Esophagus squamous epithelium (tissue), 5 donors: ENCODE results near the gene STAT5B. TPM values are rescaled to one million over a fixed set of nuclear protein-coding genes. Genes with fewer than 3 reads are reported as not detected.

Experiments used
- DNase-seq: peaks from one replicate; lab custom pipeline; 2025; lab: John Stamatoyannopoulos, UW
- H3K27ac ChIP-seq, 4 donors: fragments of 200-600 bp; sonication (generic); one replicate each; pipeline ENCODE4 v1.5.1; 2016 to 2019; ENCODE audit warnings: mild to moderate bottlenecking in 1 of 4
- H3K27me3 ChIP-seq, 4 donors: fragments of 200-600 bp; sonication (generic); 1 replicate in 3 of 4; 2 replicates in 1 of 4; pipeline versions ENCODE4 v1.5.1 to v1.6.0; 2017 to 2021; ENCODE audit warnings: antibody characterized with exemption in 1 of 4
- H3K36me3 ChIP-seq, 3 donors: fragments of 200-600 bp; sonication (generic); one replicate each; pipeline ENCODE4 v1.5.1; 2016 to 2019
- H3K4me1 ChIP-seq, 3 donors: fragments of 200-600 bp; sonication (generic); one replicate each; pipeline ENCODE4 v1.5.1; 2017 to 2019
- H3K4me3 ChIP-seq, 4 donors: fragments of 200-600 bp; sonication (generic); 1 replicate in 3 of 4; 2 replicates in 1 of 4; pipeline ENCODE4 v1.5.1; 2016 to 2019; ENCODE audit warnings: mild to moderate bottlenecking in 2 of 4, moderate library complexity in 1 of 4
- H3K9me3 ChIP-seq, 3 donors: fragments of 200-600 bp; sonication (generic); one replicate each; pipeline ENCODE4 v1.5.1; 2016 to 2019
- POLR2A ChIP-seq, 4 donors: fragments of 450-650 bp; IDR thresholded peaks; one replicate each; pipeline ENCODE4 v1.6.1; 2017; ENCODE audit warnings: antibody characterized with exemption in 4 of 4, mild to moderate bottlenecking in 4 of 4, moderate library complexity in 3 of 4
- WGBS, 2 donors: methylation state at CpG; one replicate each; pipeline ENCODE4 v1.1.5; 2018; 5-methylcytosine and 5-hydroxymethylcytosine counted together
- intact Hi-C: fragments of 100-400 bp; cut with DNase I; formaldehyde crosslinking; loops from one replicate; pipeline ENCODE4 v1.15.0; 2022
- total RNA-seq, 4 donors: library from RNA; depleted of rRNA; stranded (reverse); fragments of >200 nt; gene quantifications; one replicate each; pipeline ENCODE4 v1.1.0, GENCODE V29; 2016
- TF ChIP-seq, protein P1 (sequence below), 6 experiments: fragments of 450-650 bp in 4 of 6; fragments of 200-600 bp in 2 of 6; sonication (generic) in 2 of 6; IDR thresholded peaks; one replicate each; pipeline ENCODE4 v1.5.1; 2016 to 2019; ENCODE audit warnings: antibody characterized with exemption in 6 of 6, mild to moderate bottlenecking in 4 of 6, moderate library complexity in 4 of 6
- donor health status: DM: yes; HTN: yes; CAD: no.

Gene STAT5B
- total RNA-seq, 4 donors from 2014 or later: 17.9 to 57.6 (median 19.5) TPM

DNA sequence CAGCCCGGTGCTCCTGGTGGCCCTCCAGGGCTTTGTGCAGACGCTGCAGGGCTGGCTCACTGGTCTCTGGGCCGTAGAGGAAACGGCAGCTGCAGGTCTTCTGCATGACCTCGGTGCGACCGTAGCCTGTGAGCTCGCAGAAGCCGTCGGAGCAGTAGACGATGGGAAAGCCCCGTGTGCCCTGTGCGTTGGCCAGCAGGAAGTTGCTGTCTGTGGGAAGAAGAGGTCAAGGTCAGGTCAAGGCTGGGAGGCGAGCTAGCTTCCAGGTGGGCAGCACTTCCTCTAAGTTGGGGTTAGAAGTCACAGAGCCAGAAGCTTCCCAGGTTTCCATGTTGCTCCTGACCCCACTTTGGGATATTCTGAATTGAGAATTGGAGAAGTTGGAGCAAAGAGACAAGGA, 97.4 kb downstream of the STAT5B start:
- H3K27me3 ChIP-seq: peaks cover 0 to 49% (median 6%) of the 10 kb centered on the region in 4 donors
- no peaks in the 10 kb centered on the region for H3K9me3 ChIP-seq
- intact Hi-C loops: no loop called here
- H3K4me3 ChIP-seq: no peak overlapping the region
- no peak overlapping the region for H3K27ac ChIP-seq
- H3K36me3 ChIP-seq: no peaks in the 10 kb centered on the region
- 31% methylated on average over 14 of the region's 14 CpGs; no CpG with 5 or more reads in 1 of the 2 donors for WGBS, 2 donors
- peaks cover 19 to 36% (median 23%) of the 10 kb centered on the region in 3 donors for H3K4me1 ChIP-seq
- TF ChIP-seq, protein P1, sequence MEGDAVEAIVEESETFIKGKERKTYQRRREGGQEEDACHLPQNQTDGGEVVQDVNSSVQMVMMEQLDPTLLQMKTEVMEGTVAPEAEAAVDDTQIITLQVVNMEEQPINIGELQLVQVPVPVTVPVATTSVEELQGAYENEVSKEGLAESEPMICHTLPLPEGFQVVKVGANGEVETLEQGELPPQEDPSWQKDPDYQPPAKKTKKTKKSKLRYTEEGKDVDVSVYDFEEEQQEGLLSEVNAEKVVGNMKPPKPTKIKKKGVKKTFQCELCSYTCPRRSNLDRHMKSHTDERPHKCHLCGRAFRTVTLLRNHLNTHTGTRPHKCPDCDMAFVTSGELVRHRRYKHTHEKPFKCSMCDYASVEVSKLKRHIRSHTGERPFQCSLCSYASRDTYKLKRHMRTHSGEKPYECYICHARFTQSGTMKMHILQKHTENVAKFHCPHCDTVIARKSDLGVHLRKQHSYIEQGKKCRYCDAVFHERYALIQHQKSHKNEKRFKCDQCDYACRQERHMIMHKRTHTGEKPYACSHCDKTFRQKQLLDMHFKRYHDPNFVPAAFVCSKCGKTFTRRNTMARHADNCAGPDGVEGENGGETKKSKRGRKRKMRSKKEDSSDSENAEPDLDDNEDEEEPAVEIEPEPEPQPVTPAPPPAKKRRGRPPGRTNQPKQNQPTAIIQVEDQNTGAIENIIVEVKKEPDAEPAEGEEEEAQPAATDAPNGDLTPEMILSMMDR (IDR thresholded peaks at IDR 0.05): no peak
- TF ChIP-seq POLR2A (IDR thresholded peaks at IDR 0.05): no peak
- no peak for DNase-seq

DNA sequence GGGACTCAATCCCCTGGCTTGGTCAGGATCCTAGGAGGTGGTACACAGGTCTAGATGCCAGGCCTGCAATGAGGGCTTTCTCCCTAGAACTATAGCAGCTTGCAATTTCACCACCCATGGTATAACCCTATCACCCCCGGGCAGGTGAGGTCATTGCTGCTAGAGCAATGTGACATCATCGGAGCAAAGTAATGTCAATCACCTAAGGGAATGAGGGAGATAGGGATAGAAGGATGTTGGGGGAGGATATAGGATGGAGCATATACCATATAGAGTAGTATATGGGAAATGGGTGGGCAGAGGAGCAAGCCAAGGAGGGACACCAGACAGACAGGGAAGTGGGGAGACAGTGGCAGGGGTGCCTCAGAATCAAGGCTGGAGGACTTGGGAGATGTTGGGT, 98.5 kb downstream of the STAT5B start:
- H3K4me3 ChIP-seq: no peak overlapping the region
- 75 to 86% methylated on average over 2 of the region's 2 CpGs for WGBS, 2 donors

DNA sequence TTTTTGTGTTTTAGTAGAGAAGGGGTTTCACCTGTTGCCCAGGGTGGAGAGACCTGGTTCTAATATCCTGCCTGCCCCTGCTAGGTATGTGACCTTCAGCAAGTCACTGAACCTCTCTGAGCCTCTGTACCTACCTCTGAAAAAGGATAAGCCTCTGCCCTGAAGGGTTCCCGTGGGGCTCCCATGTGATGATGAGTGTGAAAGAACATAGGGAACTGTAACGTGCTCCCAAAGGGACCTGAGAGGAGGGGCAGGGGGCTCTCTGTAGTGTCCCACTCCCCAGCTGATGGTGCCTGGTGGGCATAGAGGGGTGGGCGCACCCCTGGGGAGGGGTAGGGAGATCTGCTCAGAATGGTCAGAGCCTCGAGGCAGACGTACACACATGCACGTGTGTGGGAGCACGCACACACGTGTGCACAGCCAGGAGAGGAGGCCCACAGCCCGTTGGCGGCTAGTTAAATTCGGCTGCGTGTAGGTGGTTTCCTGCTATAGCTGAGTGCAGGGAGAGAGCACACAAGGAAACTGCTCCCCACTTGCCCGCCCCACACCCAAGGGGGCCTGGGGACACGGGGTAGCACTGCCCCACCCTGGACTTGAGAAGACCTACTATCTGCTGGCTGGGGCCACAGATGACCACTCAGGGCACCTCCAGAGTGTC, 101.9 kb downstream of the STAT5B start:
- H3K27me3 ChIP-seq: peaks cover 0 to 3% (median 0%) of the 10 kb centered on the region in 4 donors
- H3K36me3 ChIP-seq: no peaks in the 10 kb centered on the region
- no peaks in the 10 kb centered on the region for H3K9me3 ChIP-seq
- no peak overlapping the region for H3K27ac ChIP-seq
- intact Hi-C loops: no loop called here
- DNase-seq: no peak
- H3K4me1 ChIP-seq: peaks cover 0 to 16% (median 0%) of the 10 kb centered on the region in 3 donors
- no peak for TF ChIP-seq POLR2A (IDR thresholded peaks at IDR 0.05)
- TF ChIP-seq, protein P1 (IDR thresholded peaks at IDR 0.05): no peak
- WGBS, 2 donors: 54 to 64% methylated on average over 12 to 13 of the region's 14 CpGs
- H3K4me3 ChIP-seq: no peak overlapping the region

More for the DNA sequence above, 98.5 kb downstream of the STAT5B start:
- Histone ChIP-seq H3K36me3 (no peaks in the 10 kb centered on the region), H3K9me3 (no peaks in the 10 kb centered on the region), H3K4me1 (peaks cover 10 to 26% (median 19%) of the 10 kb centered on the region in 3 donors), H3K27me3 (peaks cover 0 to 37% (median 6%) of the 10 kb centered on the region in 4 donors), H3K27ac (no peak overlapping the region)
- TF ChIP-seq POLR2A (IDR thresholded peaks at IDR 0.05): no peak
- TF ChIP-seq, protein P1 (IDR thresholded peaks at IDR 0.05): no peak
- intact Hi-C loops: no loop called here
- DNase-seq: no peak

DNA sequence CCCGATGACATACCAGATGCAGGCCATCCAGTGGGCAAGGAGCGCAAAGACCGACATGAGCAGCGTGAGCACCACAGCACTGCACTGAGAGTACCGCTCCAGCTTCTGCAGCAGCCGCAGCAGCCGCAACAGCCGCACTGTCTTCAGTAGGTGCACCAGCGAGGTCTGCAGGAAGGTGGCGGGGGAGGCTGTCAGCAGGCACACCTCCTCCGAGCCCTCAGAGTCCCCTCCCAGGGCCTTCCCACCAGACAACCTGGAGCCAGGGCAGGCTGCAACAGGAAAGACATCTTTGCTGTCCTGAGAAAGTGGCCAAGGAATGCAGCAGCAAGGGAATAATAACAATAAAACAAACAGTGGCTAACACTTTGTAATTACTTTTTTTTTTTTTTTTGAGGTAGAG, 104.4 kb downstream of the STAT5B start:
- intact Hi-C loops: no loop called here
- no peak for DNase-seq
- Histone ChIP-seq H3K4me3 (no peak overlapping the region), H3K27ac (no peak overlapping the region), H3K9me3 (no peaks in the 10 kb centered on the region), H3K4me1 (peaks cover 0 to 10% (median 0%) of the 10 kb centered on the region in 3 donors), H3K36me3 (no peaks in the 10 kb centered on the region), H3K27me3 (no peaks in the 10 kb centered on the region)
- WGBS, 2 donors: 53 to 67% methylated on average over 2 to 4 of the region's 11 CpGs
- TF ChIP-seq, protein P1 (IDR thresholded peaks at IDR 0.05): peak in 1 of 6 experiments; percentile 24
- no peak for TF ChIP-seq POLR2A (IDR thresholded peaks at IDR 0.05)

DNA sequence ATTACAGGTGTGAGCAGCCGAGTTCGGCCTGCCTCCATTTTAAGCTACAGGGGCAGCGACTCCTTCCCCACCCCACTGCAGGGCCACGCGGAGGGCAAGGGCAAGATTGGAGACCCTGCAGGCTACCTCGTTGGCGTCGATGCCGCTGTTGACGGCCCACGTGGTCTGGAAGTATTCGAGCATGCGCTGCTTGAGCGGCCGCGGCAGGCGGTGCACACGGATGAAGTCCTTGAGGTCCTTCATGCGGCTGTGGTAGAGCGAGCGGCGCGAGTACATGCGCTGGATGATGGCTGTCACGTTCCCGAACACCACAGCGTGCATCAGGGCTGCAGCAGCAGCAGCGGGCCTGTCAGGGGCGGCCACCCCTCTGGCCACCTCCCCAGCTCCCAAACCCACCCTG, 106.8 kb downstream of the STAT5B start:
- DNase-seq: no peak

More for the DNA sequence above, 106.8 kb downstream of the STAT5B start:
- WGBS, 2 donors: 95 to 100% methylated on average over 1 to 11 of the region's 29 CpGs
- TF ChIP-seq, protein P1 (IDR thresholded peaks at IDR 0.05): no peak
- TF ChIP-seq POLR2A (IDR thresholded peaks at IDR 0.05): no peak
- Histone ChIP-seq H3K27ac (no peak overlapping the region), H3K36me3 (no peaks in the 10 kb centered on the region), H3K4me1 (peaks cover 0 to 10% (median 0%) of the 10 kb centered on the region in 3 donors), H3K27me3 (no peaks in the 10 kb centered on the region), H3K9me3 (no peaks in the 10 kb centered on the region), H3K4me3 (no peak overlapping the region)
- intact Hi-C loops: no loop called here
